ENCODE results near the gene KIF21A. TPM values are rescaled to one million over a fixed set of nuclear protein-coding genes. Genes with fewer than 3 reads are reported as not detected.

KIF21A gene
- total and polyA plus RNA-seq, 7 donors = 8.5 to 33.6 (median 26.7) TPM

DNA sequence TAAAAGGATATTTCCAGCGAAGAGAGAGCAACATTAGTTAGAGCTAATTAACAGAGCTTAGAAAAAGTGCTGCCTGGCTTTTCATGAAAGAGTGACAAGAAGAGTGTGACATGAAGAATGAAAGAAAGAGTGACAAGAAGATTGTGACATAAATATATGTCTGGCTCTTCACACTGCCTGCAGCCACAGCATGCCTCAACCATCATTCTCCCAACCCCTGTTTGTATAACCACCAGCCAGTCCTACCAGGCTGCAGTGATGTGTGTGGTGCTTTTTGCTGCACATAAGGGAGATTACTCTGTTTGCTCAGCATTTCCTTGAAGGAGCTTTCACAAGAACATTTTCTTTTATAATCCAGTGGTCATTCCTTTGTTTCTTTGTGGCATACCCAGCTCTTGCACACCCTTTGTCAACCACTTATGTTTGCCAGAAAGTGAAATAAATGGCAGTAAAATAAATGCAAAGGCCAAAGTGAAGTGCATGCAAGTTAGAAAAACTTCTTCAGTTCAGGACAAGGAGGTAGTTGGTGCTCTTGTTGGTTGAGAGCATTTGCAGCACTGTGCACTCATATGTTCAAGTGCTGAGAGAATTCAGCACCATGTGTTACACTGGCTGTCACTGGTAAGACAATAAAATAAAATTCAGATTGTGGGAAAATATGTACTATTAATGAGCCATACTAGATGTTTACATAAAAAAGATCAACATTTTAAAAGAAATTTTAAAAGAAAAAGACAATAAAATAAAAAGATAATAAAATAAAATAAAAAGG lies 50.6 kb downstream of the KIF21A start:
- Histone ChIP-seq H3K27ac (no peak overlapping the region), H3K9me3 (no peaks in the 10 kb centered on the region), H3K36me3 (ENCODE audit: insufficient read depth in 1 of 2, low read depth in 1 of 2) (no peaks in the 10 kb centered on the region), H3K4me1 (no peaks in the 10 kb centered on the region), H3K27me3 (ENCODE audit: insufficient read depth in 3 of 3, low read length in 2 of 3) (no peaks in the 10 kb centered on the region), H3K4me3 (no peak overlapping the region)
- TF ChIP-seq, protein P1, sequence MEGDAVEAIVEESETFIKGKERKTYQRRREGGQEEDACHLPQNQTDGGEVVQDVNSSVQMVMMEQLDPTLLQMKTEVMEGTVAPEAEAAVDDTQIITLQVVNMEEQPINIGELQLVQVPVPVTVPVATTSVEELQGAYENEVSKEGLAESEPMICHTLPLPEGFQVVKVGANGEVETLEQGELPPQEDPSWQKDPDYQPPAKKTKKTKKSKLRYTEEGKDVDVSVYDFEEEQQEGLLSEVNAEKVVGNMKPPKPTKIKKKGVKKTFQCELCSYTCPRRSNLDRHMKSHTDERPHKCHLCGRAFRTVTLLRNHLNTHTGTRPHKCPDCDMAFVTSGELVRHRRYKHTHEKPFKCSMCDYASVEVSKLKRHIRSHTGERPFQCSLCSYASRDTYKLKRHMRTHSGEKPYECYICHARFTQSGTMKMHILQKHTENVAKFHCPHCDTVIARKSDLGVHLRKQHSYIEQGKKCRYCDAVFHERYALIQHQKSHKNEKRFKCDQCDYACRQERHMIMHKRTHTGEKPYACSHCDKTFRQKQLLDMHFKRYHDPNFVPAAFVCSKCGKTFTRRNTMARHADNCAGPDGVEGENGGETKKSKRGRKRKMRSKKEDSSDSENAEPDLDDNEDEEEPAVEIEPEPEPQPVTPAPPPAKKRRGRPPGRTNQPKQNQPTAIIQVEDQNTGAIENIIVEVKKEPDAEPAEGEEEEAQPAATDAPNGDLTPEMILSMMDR (IDR thresholded peaks at IDR 0.05) = no peak
- no peak for DNase-seq
- WGBS, 3 donors = 80 to 92% (median 86%) methylated on average over 1 of the region's 1 CpG
- ATAC-seq = no peak
- intact Hi-C loops (cut with DNase I) = no loop called here

DNA sequence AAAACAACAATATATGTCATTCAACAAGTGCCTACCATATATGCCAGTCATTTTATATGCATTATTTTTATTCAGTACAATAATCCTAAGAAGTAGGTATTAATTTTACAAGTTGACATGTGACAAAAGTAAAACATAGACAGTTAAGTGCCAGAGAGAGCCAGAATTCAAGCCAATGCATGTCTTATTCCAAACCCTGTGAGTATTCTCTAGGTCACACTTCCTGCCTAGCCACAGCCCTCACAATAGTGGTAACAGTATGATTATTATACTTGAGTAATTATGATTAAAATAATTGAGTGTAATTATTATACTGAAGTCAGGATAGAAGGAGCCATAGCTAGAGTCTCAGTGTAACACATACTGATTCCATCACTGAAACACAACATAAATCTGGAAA lies 52.2 kb downstream of the KIF21A start:
- ATAC-seq (no peak), DNase-seq (no peak)
- no peaks in the 10 kb centered on the region for H3K9me3 ChIP-seq
- intact Hi-C loops (cut with DNase I) = no loop called here
- no peaks in the 10 kb centered on the region for H3K4me1 ChIP-seq
- no peaks in the 10 kb centered on the region for H3K36me3 ChIP-seq (ENCODE audit: insufficient read depth in 1 of 2, low read depth in 1 of 2)
- no peaks in the 10 kb centered on the region for H3K27me3 ChIP-seq (ENCODE audit: insufficient read depth in 3 of 3, low read length in 2 of 3)
- H3K4me3 ChIP-seq = no peak overlapping the region
- no peak overlapping the region for H3K27ac ChIP-seq
- TF ChIP-seq, protein P1 (IDR thresholded peaks at IDR 0.05) = no peak

DNA sequence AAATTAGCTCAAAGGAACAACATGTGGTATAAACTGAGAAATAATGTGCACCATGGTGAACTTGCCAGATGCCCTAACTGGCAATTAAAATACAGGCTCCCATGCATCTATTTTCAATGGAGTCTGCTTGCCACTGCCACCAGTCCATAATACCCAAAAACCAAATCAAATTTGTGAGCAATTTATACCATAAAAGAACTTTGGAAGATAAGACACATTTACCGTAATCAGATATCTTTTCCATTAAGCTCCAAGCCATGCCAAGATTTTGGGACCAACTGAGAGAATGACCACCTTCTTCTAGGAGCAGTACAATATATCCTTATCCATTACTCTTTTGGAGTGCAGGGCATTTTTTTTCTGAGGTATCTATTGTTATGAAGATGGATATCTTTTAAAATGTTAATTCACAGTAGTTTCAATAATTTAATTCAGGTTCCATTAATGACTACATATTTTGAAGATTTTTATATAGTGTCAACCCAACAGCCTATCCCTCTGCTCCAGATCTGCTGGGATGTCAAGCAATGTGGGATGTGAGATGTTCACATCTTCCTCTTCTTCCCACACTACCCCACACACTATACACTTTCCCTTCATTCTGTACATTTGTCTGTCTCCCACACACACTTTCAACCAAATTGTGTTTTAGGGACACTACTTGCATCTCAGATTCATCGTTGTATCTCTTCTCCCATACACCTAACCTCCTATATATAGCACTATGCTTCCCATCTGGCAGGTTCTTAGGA lies 53.3 kb downstream of the KIF21A start:
- no peaks in the 10 kb centered on the region for H3K36me3 ChIP-seq (ENCODE audit: insufficient read depth in 1 of 2, low read depth in 1 of 2)
- H3K4me3 ChIP-seq = no peak overlapping the region
- no peak overlapping the region for H3K27ac ChIP-seq
- no peak for DNase-seq
- intact Hi-C loops (cut with DNase I) = no loop called here
- no peaks in the 10 kb centered on the region for H3K9me3 ChIP-seq
- no peaks in the 10 kb centered on the region for H3K4me1 ChIP-seq
- WGBS, 3 donors = 74 to 84% (median 81%) methylated on average over 2 of the region's 2 CpGs
- no peaks in the 10 kb centered on the region for H3K27me3 ChIP-seq (ENCODE audit: insufficient read depth in 3 of 3, low read length in 2 of 3)
- TF ChIP-seq, protein P1 (IDR thresholded peaks at IDR 0.05) = no peak
- no peak for ATAC-seq

DNA sequence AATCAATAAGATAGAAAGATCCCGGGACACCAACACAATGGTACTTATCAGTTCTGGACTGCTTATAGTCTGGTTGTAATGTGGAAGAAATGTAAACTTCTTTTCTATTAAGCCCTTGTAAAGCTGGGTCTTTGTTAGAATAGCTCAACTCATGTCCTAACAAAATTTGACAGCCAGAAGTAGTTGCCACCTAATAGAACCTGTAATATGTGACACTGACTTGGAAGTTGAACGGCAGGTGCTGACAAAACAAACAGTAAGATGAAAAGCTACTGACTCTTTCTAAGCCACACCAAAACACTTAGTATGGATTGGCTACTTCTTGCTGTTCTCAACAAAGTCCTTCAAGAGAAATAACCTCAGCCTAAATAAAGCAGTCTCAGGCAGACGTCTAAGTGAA lies 56.6 kb downstream of the KIF21A start:
- H3K27me3 ChIP-seq (ENCODE audit: insufficient read depth in 3 of 3, low read length in 2 of 3) = no peaks in the 10 kb centered on the region
- no peak overlapping the region for H3K27ac ChIP-seq
- H3K4me1 ChIP-seq = no peaks in the 10 kb centered on the region
- DNase-seq (no peak), ATAC-seq (no peak)
- 76 to 95% (median 77%) methylated on average over 3 of the region's 3 CpGs for WGBS, 3 donors
- TF ChIP-seq, protein P1 (IDR thresholded peaks at IDR 0.05) = no peak
- no peaks in the 10 kb centered on the region for H3K9me3 ChIP-seq
- no peaks in the 10 kb centered on the region for H3K36me3 ChIP-seq (ENCODE audit: insufficient read depth in 1 of 2, low read depth in 1 of 2)
- intact Hi-C loops (cut with DNase I) = no loop called here
- no peak overlapping the region for H3K4me3 ChIP-seq
